Mesenchymal stem cell (in vitro differentiated cells and primary cell): ENCODE data around the gene DDX47.
"Not testable (repeated sequence)": the region's sequence is repeated elsewhere in the genome, so short reads cannot be mapped to it uniquely, and the experiment has no call there.

Experiments
- DNase-seq: peaks from one replicate; pipeline ENCODE4 v3.0.0-alpha.2; 2013
- H2AFZ ChIP-seq: one replicate; pipeline ENCODE4 v1.6.1; 2013; ENCODE audit warnings: low read depth, mild to moderate bottlenecking, control low read depth, inconsistent platforms, low read length, moderate library complexity
- H2AK5ac ChIP-seq: 2 replicates; pipeline ENCODE4 v1.6.1; 2013; ENCODE audit warnings: low read length, moderate library complexity, mild to moderate bottlenecking, inconsistent platforms; ENCODE audit not compliant: severe bottlenecking
- H2BK120ac ChIP-seq: one replicate; pipeline ENCODE4 v1.6.1; 2013; ENCODE audit warnings: low read depth, mild to moderate bottlenecking, inconsistent platforms, low read length, moderate library complexity
- H2BK12ac ChIP-seq, 2 experiments: one replicate each; pipeline ENCODE4 v1.6.1; 2013; ENCODE audit warnings: inconsistent platforms in 2 of 2, low read length in 2 of 2, mild to moderate bottlenecking in 2 of 2, moderate library complexity in 2 of 2, control low read depth in 1 of 2
- H2BK15ac ChIP-seq: one replicate; pipeline ENCODE4 v1.6.1; 2013; ENCODE audit warnings: mild to moderate bottlenecking, low read depth, inconsistent platforms; ENCODE audit not compliant: poor library complexity, severe bottlenecking
- H2BK5ac ChIP-seq: 2 replicates; pipeline ENCODE4 v1.6.1; 2013; ENCODE audit warnings: low read depth, mild to moderate bottlenecking, low read length, control low read depth, inconsistent platforms; ENCODE audit not compliant: poor library complexity, severe bottlenecking
- H3K14ac ChIP-seq, 2 experiments: one replicate each; pipeline ENCODE4 v1.6.1; 2013; ENCODE audit warnings: inconsistent platforms in 2 of 2, low read length in 2 of 2, control low read depth in 1 of 2, mild to moderate bottlenecking in 1 of 2, moderate library complexity in 1 of 2
- H3K18ac ChIP-seq, 2 experiments: one replicate each; pipeline ENCODE4 v1.6.1; 2013; ENCODE audit warnings: inconsistent platforms in 2 of 2, low read length in 2 of 2, control low read depth in 1 of 2, low read depth in 1 of 2, mild to moderate bottlenecking in 1 of 2
- H3K23ac ChIP-seq, 2 experiments: one replicate each; pipeline ENCODE4 v1.6.1; 2013; ENCODE audit warnings: inconsistent platforms in 2 of 2, low read length in 2 of 2, mild to moderate bottlenecking in 2 of 2, moderate library complexity in 2 of 2, control low read depth in 1 of 2
- H3K27ac ChIP-seq: 2 replicates; pipeline ENCODE4 v1.5.1; 2013; ENCODE audit warnings: mild to moderate bottlenecking, moderate library complexity, low read length, control low read depth, inconsistent platforms; ENCODE audit not compliant: poor library complexity, severe bottlenecking
- H3K27me3 ChIP-seq, 2 experiments: 2 replicates each; pipeline versions ENCODE4 v1.6.1 to v1.7.0; 2013; ENCODE audit warnings: low read length in 2 of 2, mild to moderate bottlenecking in 2 of 2, moderate library complexity in 2 of 2, control low read depth in 1 of 2, inconsistent platforms in 1 of 2; ENCODE audit not compliant: control insufficient read depth in 1 of 2, insufficient read depth in 1 of 2
- H3K36me3 ChIP-seq, 2 experiments: 2 replicates each; pipeline versions ENCODE4 v1.6.1 to v1.7.0; 2013; ENCODE audit warnings: low read length in 2 of 2, control low read depth in 1 of 2, inconsistent platforms in 1 of 2, low read depth in 1 of 2, mild to moderate bottlenecking in 1 of 2; ENCODE audit not compliant: insufficient read depth in 2 of 2, control insufficient read depth in 1 of 2
- H3K4ac ChIP-seq, 2 experiments: one replicate each; pipeline ENCODE4 v1.6.1; 2013; ENCODE audit warnings: inconsistent platforms in 2 of 2, low read length in 2 of 2, mild to moderate bottlenecking in 2 of 2, moderate library complexity in 2 of 2, control low read depth in 1 of 2, low read depth in 1 of 2
- H3K4me1 ChIP-seq: 2 replicates; pipeline ENCODE4 v1.6.1; 2013; ENCODE audit warnings: low read depth, low read length, control low read depth; ENCODE audit not compliant: control insufficient read depth, insufficient read depth
- H3K4me2 ChIP-seq: 2 replicates; pipeline ENCODE4 v1.6.1; 2013; ENCODE audit warnings: low read length, mild to moderate bottlenecking, inconsistent platforms; ENCODE audit not compliant: poor library complexity, severe bottlenecking
- H3K4me3 ChIP-seq, 2 experiments: 2 replicates each; pipeline versions ENCODE4 v1.5.1 to v1.7.0; 2013; ENCODE audit warnings: low read length in 2 of 2, mild to moderate bottlenecking in 2 of 2, control low read depth in 1 of 2, low read depth in 1 of 2; ENCODE audit not compliant: insufficient read depth in 1 of 2
- H3K79me1 ChIP-seq: replicated peaks from 2 replicates; pipeline ENCODE4 v1.6.1; 2013; ENCODE audit warnings: mild to moderate bottlenecking, control low read depth, low read length, inconsistent platforms; ENCODE audit not compliant: poor library complexity, severe bottlenecking
- H3K9ac ChIP-seq: 2 replicates; pipeline ENCODE4 v1.7.0; 2013; ENCODE audit warnings: mild to moderate bottlenecking, low read length, moderate library complexity
- H3K9me3 ChIP-seq: 2 replicates; pipeline ENCODE4 v1.7.0; 2013; ENCODE audit warnings: mild to moderate bottlenecking, low read length; ENCODE audit not compliant: control insufficient read depth
- H4K8ac ChIP-seq: one replicate; pipeline ENCODE4 v1.6.1; 2013; ENCODE audit warnings: inconsistent platforms, mild to moderate bottlenecking, low read length, moderate library complexity
- H4K91ac ChIP-seq: one replicate; pipeline ENCODE4 v1.6.1; 2013; ENCODE audit warnings: mild to moderate bottlenecking, low read length, inconsistent platforms
- WGBS: methylation state at CpG from one replicate; pipeline ENCODE4 v1.1.7; 2013; ENCODE audit warnings: mixed read lengths; 5-methylcytosine and 5-hydroxymethylcytosine counted together

DDX47 gene

DNA sequence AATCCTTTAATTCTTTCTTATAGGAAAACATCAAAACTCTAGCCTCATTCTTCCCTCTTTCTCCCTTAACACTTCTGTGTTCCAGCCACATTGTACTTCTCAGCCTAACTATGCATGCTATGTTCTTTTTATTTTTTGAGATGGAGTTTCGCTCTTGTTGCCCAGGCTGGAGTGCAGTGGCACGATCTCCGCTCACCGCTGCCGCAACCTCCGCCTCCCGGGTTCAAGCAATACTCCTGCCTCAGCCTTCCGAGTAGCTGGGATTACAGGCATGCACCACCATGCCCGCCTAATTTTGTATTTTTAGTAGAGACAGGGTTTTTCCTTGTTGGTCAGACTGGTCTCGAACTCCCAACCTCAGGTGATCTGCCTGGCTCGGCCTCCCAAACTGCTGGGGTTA is 7.2 kb downstream of the DDX47 start:
- not testable (repeated sequence) for H2BK5ac ChIP-seq, H2AFZ ChIP-seq, DNase-seq, H4K8ac ChIP-seq, H3K14ac ChIP-seq, H3K4me1 ChIP-seq, H3K9me3 ChIP-seq, H3K27me3 ChIP-seq, H4K91ac ChIP-seq, H2AK5ac ChIP-seq, H3K4ac ChIP-seq, H2BK15ac ChIP-seq, H3K4me2 ChIP-seq, H3K23ac ChIP-seq
- Histone ChIP-seq H3K18ac (peak overlapping the region; percentile 1 to 43), H2BK120ac (peak overlapping the region; percentile 8), H3K36me3 (peaks cover 6 to 71% of the 10 kb centered on the region in 2 experiments), H2BK12ac (peak overlapping the region in 1 of 2 experiments; percentile 5), H3K4me3 (peak overlapping the region in 1 of 2 experiments; percentile 34), H3K27ac (peak overlapping the region; percentile 98), H3K79me1 (peaks cover 14% of the 10 kb centered on the region), H3K9ac (peak overlapping the region; percentile 84)
- WGBS = 94% methylated on average over 11 of the region's 11 CpGs

DNA sequence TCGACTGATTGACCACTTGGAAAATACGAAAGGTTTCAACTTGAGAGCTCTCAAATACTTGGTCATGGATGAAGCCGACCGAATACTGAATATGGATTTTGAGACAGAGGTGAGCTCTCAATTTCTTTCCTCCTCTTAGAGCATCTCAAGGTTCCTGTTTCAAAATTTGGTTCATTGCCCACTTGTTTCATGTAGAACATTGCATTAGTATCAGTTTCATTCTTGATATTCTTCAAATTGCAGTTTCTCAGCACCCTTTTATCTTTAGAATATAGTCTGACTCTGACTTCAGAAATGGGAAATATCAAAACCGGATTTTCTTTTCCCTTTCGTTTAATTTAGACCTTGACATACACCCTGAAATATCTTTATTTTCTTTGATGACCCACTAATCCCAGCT is 8.8 kb downstream of the DDX47 start:
- no peak overlapping the region for H2BK120ac ChIP-seq
- H3K4me1 ChIP-seq = peaks cover 4% of the 10 kb centered on the region
- no peaks in the 10 kb centered on the region for H3K27me3 ChIP-seq
- no peak overlapping the region for H4K8ac ChIP-seq
- no peak overlapping the region for H3K4me3 ChIP-seq
- H2AFZ ChIP-seq = no peak overlapping the region
- no peak for DNase-seq
- H2BK5ac ChIP-seq = no peak overlapping the region
- WGBS = 99% methylated on average over 6 of the region's 6 CpGs
- no peak overlapping the region for H3K4ac ChIP-seq
- H3K14ac ChIP-seq = no peak overlapping the region
- H3K27ac ChIP-seq = no peak overlapping the region
- no peak overlapping the region for H3K4me2 ChIP-seq
- no peak overlapping the region for H3K9ac ChIP-seq
- no peak overlapping the region for H3K18ac ChIP-seq
- no peak overlapping the region for H2AK5ac ChIP-seq
- H3K79me1 ChIP-seq = peaks cover 13% of the 10 kb centered on the region
- H3K36me3 ChIP-seq = peaks cover 14 to 72% of the 10 kb centered on the region in 2 experiments
- H3K9me3 ChIP-seq = no peaks in the 10 kb centered on the region
- no peak overlapping the region for H2BK15ac ChIP-seq
- H3K23ac ChIP-seq = no peak overlapping the region
- no peak overlapping the region for H4K91ac ChIP-seq
- no peak overlapping the region for H2BK12ac ChIP-seq

DNA sequence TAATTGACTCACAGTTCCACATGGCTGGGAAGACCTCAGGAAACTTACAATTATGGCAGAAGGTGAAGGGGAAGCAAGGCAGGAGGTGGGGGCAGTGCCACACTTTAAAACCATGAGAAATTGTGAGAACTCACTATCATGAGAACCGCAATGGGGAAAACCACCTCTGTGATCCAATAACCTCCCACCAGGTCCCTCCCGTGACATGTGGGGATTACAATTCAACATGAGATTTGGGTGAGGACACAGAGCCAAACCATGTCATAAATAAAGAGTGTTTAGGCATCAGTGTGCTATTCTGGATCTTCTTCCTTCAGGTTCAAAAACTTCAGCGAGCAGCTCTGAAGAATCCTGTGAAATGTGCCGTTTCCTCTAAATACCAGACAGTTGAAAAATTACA is 9.7 kb downstream of the DDX47 start:
- no peaks in the 10 kb centered on the region for H3K9me3 ChIP-seq
- H4K8ac ChIP-seq = no peak overlapping the region
- H2BK15ac ChIP-seq = no peak overlapping the region
- no peak overlapping the region for H3K4ac ChIP-seq
- peak overlapping the region; percentile 81 for H3K27ac ChIP-seq
- no peaks in the 10 kb centered on the region for H3K27me3 ChIP-seq
- H2BK5ac ChIP-seq = no peak overlapping the region
- H2BK120ac ChIP-seq = no peak overlapping the region
- no peak overlapping the region for H2AFZ ChIP-seq
- no peak overlapping the region for H3K23ac ChIP-seq
- H2BK12ac ChIP-seq = no peak overlapping the region
- H3K4me3 ChIP-seq = no peak overlapping the region
- no peak for DNase-seq
- peaks cover 12% of the 10 kb centered on the region for H3K79me1 ChIP-seq
- H3K4me2 ChIP-seq = no peak overlapping the region
- peaks cover 4% of the 10 kb centered on the region for H3K4me1 ChIP-seq
- peaks cover 21 to 74% of the 10 kb centered on the region in 2 experiments for H3K36me3 ChIP-seq
- H3K18ac ChIP-seq = no peak overlapping the region
- peak overlapping the region; percentile 83 for H2AK5ac ChIP-seq
- no peak overlapping the region for H4K91ac ChIP-seq
- no peak overlapping the region for H3K14ac ChIP-seq
- no peak overlapping the region for H3K9ac ChIP-seq
- WGBS = 60% methylated on average over 1 of the region's 4 CpGs

DNA sequence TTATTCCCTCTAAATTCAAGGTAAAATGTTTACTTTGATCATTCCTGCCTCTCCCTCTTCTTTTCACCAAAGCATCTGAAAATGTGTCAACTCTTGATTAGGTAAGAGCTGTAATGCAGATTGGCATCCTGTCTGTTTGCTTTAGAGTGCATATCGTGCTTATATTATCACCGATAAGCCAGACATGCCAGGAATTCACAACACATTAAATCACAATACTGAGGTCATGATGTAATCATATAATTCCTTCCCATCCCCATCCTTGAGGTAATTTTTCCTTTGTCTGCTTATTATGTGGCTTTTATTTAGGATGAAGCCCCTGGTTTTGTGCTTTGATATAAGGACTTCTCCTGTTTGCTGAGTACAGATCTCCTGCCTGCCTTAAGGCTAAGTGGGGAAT is 10.2 kb downstream of the DDX47 start:
- Histone ChIP-seq H3K27me3 (no peaks in the 10 kb centered on the region), H3K9me3 (no peaks in the 10 kb centered on the region), H4K91ac (no peak overlapping the region), H3K4ac (no peak overlapping the region), H3K36me3 (peaks cover 23 to 78% of the 10 kb centered on the region in 2 experiments), H3K4me3 (no peak overlapping the region), H3K27ac (peak overlapping the region; percentile 89), H3K79me1 (peaks cover 11% of the 10 kb centered on the region), H2BK5ac (no peak overlapping the region), H3K4me1 (peaks cover 4% of the 10 kb centered on the region), H2BK12ac (no peak overlapping the region), H4K8ac (no peak overlapping the region), H3K18ac (no peak overlapping the region), H3K9ac (no peak overlapping the region), H2BK120ac (no peak overlapping the region), H3K14ac (no peak overlapping the region), H2BK15ac (no peak overlapping the region), H2AK5ac (peak overlapping the region; percentile 90), H3K4me2 (no peak overlapping the region), H2AFZ (no peak overlapping the region), H3K23ac (peak overlapping the region in 1 of 2 experiments; percentile 90)
- no CpG with 5 or more reads among the region's 2 CpGs for WGBS
- DNase-seq = no peak
